OCI-LY7 (cell line): Measurements from ENCODE around the gene ADH6.

Experiments
- EZH2phosphoT487 ChIP-seq: fragments of 200-600 bp; sonication (generic); IDR thresholded peaks from 2 replicates; pipeline ENCODE4 v1.6.1; 2018; ENCODE audit warnings: low read depth, borderline replicate concordance, mild to moderate bottlenecking, mixed run types, antibody characterized with exemption, low read length, moderate library complexity, mixed read lengths
- TF ChIP-seq, protein P1 (sequence below): fragments of 200-600 bp; sonication (generic); conservative IDR thresholded peaks from 2 replicates; pipeline ENCODE4 v1.5.1; 2014; ENCODE audit warnings: mild to moderate bottlenecking, antibody characterized with exemption, low read length, moderate library complexity, mixed read lengths

DNA sequence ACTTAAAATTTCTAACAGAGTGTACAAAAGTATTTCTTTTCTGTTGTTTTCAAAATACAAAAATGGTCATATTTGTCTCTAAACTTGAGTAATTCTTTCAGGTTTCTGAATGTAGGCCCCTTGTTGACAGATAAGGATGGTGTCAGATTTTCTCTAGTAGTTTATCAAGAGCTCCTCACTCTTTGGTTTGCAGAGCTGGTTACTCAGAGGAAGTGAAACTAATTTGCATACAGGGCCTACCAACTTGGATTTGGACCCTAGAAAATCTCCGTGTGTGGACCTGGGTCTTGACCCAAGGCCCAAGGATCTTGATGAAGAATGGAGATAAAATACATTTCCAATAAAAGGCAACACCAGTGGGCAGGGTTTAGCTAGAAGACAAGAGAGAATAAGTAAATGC, 433 bp upstream of the ADH6 start:
- TF ChIP-seq, protein P1, sequence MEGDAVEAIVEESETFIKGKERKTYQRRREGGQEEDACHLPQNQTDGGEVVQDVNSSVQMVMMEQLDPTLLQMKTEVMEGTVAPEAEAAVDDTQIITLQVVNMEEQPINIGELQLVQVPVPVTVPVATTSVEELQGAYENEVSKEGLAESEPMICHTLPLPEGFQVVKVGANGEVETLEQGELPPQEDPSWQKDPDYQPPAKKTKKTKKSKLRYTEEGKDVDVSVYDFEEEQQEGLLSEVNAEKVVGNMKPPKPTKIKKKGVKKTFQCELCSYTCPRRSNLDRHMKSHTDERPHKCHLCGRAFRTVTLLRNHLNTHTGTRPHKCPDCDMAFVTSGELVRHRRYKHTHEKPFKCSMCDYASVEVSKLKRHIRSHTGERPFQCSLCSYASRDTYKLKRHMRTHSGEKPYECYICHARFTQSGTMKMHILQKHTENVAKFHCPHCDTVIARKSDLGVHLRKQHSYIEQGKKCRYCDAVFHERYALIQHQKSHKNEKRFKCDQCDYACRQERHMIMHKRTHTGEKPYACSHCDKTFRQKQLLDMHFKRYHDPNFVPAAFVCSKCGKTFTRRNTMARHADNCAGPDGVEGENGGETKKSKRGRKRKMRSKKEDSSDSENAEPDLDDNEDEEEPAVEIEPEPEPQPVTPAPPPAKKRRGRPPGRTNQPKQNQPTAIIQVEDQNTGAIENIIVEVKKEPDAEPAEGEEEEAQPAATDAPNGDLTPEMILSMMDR: no peak
- TF ChIP-seq EZH2phosphoT487: no peak
